H1 (cell line): ENCODE data around the gene ZNF292. TPM values are rescaled to one million over a fixed set of nuclear protein-coding genes. Genes with fewer than 3 reads are reported as not detected.

Source experiments
- ATF2 ChIP-seq: IDR thresholded peaks from 2 replicates; pipeline ENCODE4 v1.6.1; 2012; ENCODE audit warnings: low read length, inconsistent platforms
- ATF3 ChIP-seq: IDR thresholded peaks from 2 replicates; pipeline ENCODE4 v1.6.1; 2011; ENCODE audit warnings: low read depth, mild to moderate bottlenecking, low read length; ENCODE audit not compliant: insufficient read depth
- CHD7 ChIP-seq: fragments of 300-600 bp; sonication (generic); IDR thresholded peaks from 2 replicates; pipeline ENCODE4 v1.7.1; 2012; ENCODE audit warnings: low read length, moderate library complexity, mild to moderate bottlenecking, inconsistent platforms; ENCODE audit not compliant: insufficient replicate concordance
- EZH2 ChIP-seq: fragments of 200-600 bp; sonication (generic); IDR thresholded peaks from 2 replicates; pipeline ENCODE4 v1.7.1; 2012; ENCODE audit warnings: low read depth, mild to moderate bottlenecking, moderate library complexity, low read length, inconsistent platforms; ENCODE audit not compliant: severe bottlenecking
- GTF2F1 ChIP-seq: IDR thresholded peaks from 2 replicates; pipeline ENCODE4 v1.6.1; 2012; ENCODE audit warnings: low read depth, low read length, improper control_type of control experiment, borderline replicate concordance
- HDAC6 ChIP-seq: IDR thresholded peaks from one replicate; pipeline ENCODE4 v1.7.1; 2012; ENCODE audit warnings: low read depth, mild to moderate bottlenecking, inconsistent platforms, low read length, moderate library complexity
- JUND ChIP-seq: IDR thresholded peaks from 2 replicates; pipeline ENCODE4 v1.6.1; 2011; ENCODE audit warnings: mild to moderate bottlenecking, improper control_type of control experiment, low read length
- SRF ChIP-seq: IDR thresholded peaks from 2 replicates; pipeline ENCODE4 v1.6.1; 2011; ENCODE audit warnings: mild to moderate bottlenecking, low read depth, low read length, moderate library complexity
- polyA plus RNA-seq, 7 experiments: library from polyadenylated mRNA; depleted of rRNA in 3 of 7; stranded (reverse) in 5 of 7; unstranded in 2 of 7; fragments of >200 nt in 5 of 7; fragments of 200-250 nt in 2 of 7; gene quantifications; 1 replicate in 5 of 7; 2 replicates in 1 of 7; 4 replicates in 1 of 7; pipeline versions ENCODE4 v1.2.1 to v1.2.3, GENCODE V29; 2011 to 2013; ENCODE audit warnings: missing spikeins in 2 of 7, mixed read lengths in 2 of 7
- total RNA-seq: library from RNA; stranded (reverse); fragmentation: NEBNext Ultra II Directional; extraction: Animal tissue kit (Norgen Biotek cat#: 25700); gene quantifications from 2 replicates; pipeline ENCODE4 v1.2.1, GENCODE V29; 2021

ZNF292 gene
- total and polyA plus RNA-seq, 2 of the 8 experiments (the other 6 are each of a cell fraction or from before 2014, with no cell fraction given): 6.8 to 44.2 TPM

GRCh38 chr6:87151781-87152525, 3.4 kb upstream of the ZNF292 start (continued):
- no peak for TF ChIP-seq CHD7
- TF ChIP-seq ATF3: no peak
- no peak for TF ChIP-seq GTF2F1
- no peak for TF ChIP-seq JUND
- no peak for TF ChIP-seq ATF2
- no peak for TF ChIP-seq SRF
- no peak for TF ChIP-seq EZH2
- no peak for TF ChIP-seq HDAC6
